Measurements from ENCODE around the gene CROCC2.

DNA sequence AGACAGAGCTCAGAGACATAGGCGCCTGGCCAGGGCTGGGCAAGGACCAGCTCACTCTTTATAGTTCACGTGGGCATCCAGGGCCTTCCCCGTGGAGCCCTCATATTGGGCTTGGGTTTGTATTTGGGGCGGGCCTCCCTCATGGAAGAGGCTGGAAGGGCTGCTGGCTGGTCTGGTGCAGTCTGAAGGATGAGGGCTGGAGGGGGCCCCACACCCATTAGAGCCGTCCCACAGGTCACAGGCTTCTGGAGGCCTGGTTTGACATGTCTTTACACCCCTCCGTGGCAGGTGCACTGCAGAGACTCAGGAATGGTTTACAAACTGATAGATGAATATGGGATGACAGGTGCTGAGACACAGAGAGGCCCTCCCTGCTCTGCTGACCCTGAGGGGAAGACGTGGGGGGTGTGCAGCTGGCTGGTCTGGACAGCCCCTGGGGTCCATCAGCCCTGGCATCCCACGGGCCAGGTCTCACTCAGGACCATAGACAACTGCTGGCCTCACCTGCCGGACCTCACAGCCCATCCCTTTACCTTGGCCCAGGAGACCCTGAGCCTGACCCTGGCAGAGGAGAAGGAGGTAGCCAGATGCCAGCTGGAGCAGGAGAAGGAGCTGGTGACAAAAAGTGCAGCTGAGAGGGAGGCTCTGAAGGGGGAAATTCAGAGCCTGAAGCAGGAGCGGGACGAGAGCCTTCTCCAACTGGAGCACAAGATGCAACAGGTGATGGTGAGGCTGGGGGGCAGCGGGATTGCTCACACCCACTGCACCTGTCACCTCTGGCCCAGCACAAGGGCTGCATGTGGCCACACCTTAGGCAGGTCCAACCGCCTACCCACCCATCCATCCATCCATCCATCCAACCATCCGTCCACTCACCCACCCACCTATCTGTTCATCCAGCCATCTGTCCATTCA lies 43.9 kb downstream of the CROCC2 start:
- TF ChIP-seq, protein P1, sequence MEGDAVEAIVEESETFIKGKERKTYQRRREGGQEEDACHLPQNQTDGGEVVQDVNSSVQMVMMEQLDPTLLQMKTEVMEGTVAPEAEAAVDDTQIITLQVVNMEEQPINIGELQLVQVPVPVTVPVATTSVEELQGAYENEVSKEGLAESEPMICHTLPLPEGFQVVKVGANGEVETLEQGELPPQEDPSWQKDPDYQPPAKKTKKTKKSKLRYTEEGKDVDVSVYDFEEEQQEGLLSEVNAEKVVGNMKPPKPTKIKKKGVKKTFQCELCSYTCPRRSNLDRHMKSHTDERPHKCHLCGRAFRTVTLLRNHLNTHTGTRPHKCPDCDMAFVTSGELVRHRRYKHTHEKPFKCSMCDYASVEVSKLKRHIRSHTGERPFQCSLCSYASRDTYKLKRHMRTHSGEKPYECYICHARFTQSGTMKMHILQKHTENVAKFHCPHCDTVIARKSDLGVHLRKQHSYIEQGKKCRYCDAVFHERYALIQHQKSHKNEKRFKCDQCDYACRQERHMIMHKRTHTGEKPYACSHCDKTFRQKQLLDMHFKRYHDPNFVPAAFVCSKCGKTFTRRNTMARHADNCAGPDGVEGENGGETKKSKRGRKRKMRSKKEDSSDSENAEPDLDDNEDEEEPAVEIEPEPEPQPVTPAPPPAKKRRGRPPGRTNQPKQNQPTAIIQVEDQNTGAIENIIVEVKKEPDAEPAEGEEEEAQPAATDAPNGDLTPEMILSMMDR (optimal IDR thresholded peaks at IDR 0.05 in 1 of 3, IDR thresholded peaks at IDR 0.05 in 1 of 3, conservative IDR thresholded peaks at IDR 0.05 in 1 of 3; ENCODE audit: extremely low read depth in 1 of 3, insufficient read depth in 2 of 3, low read length in 3 of 3): no peak
- no peak for TF ChIP-seq EZH2 (IDR thresholded peaks at IDR 0.05; ENCODE audit: low read length)

Data from keratinocyte (primary cell).